Body of pancreas (tissue), 4 donors: ENCODE results near the gene TSFM.

Source experiments
- CTCF ChIP-seq, 7 experiments: fragments of 450-650 bp in 4 of 7; fragments of 200-600 bp in 3 of 7; sonication (generic) in 3 of 7; IDR thresholded peaks; one replicate each; pipeline ENCODE4 v1.5.1; 2016 to 2019; ENCODE audit warnings: antibody characterized with exemption in 7 of 7
- POLR2A ChIP-seq, 3 donors: fragments of 450-650 bp; IDR thresholded peaks; one replicate each; pipeline ENCODE4 v1.6.1; 2016; ENCODE audit warnings: antibody characterized with exemption in 3 of 3, mild to moderate bottlenecking in 2 of 3

- no peak for TF ChIP-seq CTCF (IDR thresholded peaks at IDR 0.05)
- TF ChIP-seq POLR2A (IDR thresholded peaks at IDR 0.05) = no peak
These were observed 54.1 kb downstream of the TSFM start for GRCh38 chr12:57836442-57837375.
